Ovary (tissue), 3 donors: ENCODE results near the gene NELL1.

Source experiments
- EP300 ChIP-seq: sonication (generic); formaldehyde crosslinking; IDR thresholded peaks from one replicate; pipeline ENCODE4 v1.6.1; 2017; ENCODE audit warnings: antibody characterized with exemption
- POLR2A ChIP-seq: fragments of 450-650 bp; IDR thresholded peaks from one replicate; pipeline ENCODE4 v1.6.1; 2017; ENCODE audit warnings: antibody characterized with exemption, mild to moderate bottlenecking, moderate library complexity
- TF ChIP-seq, protein P1 (sequence below), 3 donors: fragments of 450-650 bp in 2 of 3; fragments of 200-600 bp in 1 of 3; IDR thresholded peaks; one replicate each; pipeline versions ENCODE4 v1.5.1 to v1.8.0; 2016 to 2022; ENCODE audit warnings: antibody characterized with exemption in 3 of 3, mild to moderate bottlenecking in 1 of 3
- donor health status: DM: no; HTN: no; CAD: no.

DNA sequence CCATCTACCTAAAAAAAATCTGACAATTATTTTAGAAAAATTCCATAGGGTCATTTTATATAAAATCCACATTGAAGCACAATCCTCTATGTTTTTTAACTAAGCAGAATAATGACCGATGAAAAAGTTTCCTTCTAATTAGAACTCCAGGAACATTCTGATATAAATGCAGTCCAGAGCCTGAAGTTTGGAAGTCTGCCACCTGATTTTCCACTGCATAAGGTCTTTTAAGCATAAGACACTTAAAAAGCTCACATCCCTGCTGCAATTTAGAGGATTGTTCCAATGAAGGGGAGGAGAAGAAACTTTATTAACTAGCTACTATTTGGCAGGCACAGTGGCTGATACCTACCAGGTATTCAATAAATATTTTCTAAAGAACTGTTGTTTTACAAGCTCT, 953.2 kb downstream of the NELL1 start:
- TF ChIP-seq, protein P1, sequence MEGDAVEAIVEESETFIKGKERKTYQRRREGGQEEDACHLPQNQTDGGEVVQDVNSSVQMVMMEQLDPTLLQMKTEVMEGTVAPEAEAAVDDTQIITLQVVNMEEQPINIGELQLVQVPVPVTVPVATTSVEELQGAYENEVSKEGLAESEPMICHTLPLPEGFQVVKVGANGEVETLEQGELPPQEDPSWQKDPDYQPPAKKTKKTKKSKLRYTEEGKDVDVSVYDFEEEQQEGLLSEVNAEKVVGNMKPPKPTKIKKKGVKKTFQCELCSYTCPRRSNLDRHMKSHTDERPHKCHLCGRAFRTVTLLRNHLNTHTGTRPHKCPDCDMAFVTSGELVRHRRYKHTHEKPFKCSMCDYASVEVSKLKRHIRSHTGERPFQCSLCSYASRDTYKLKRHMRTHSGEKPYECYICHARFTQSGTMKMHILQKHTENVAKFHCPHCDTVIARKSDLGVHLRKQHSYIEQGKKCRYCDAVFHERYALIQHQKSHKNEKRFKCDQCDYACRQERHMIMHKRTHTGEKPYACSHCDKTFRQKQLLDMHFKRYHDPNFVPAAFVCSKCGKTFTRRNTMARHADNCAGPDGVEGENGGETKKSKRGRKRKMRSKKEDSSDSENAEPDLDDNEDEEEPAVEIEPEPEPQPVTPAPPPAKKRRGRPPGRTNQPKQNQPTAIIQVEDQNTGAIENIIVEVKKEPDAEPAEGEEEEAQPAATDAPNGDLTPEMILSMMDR (IDR thresholded peaks at IDR 0.05): no peak
- TF ChIP-seq EP300 (no peak), POLR2A (no peak)
